ENCODE results near the gene ATP8A2. TPM values are rescaled to one million over a fixed set of nuclear protein-coding genes. Genes with fewer than 3 reads are reported as not detected.

ATP8A2 gene
- total and polyA plus RNA-seq, 9 of the 15 experiments (the other 6 are each of a cell fraction or from before 2014, with no cell fraction given): under 0.01 to 0.33 (median 0.06) TPM; not detected in 4

DNA sequence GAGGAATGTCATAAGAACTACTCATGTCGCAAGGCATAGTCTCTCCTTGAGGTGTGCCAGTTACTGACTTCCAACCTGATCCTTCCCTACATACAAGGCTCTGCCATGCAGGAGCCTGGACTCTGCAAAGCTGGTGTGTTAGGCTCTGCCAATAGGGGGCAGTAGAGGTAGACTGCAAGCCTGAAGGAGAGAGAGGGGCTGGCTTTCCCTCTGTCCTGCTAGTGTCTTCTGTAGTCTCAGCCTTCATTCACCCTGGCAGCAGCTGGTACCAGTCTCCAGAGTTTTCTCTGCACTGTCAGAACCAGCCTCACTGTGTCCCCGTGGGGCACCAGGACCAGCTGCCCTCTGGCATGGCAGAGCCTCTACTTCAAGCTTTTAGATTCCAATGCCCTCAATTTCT, 665.5 kb downstream of the ATP8A2 start:
- no peak overlapping the region for H3K4me2 ChIP-seq (ENCODE audit: insufficient read depth, low read length)
- DNase-seq (ENCODE audit: extremely low read depth in 1 of 4, low spot score in 3 of 4): peak; percentile 35 to 43 (median 40)
- ATAC-seq: peak; percentile 86
- ChIA-PET POLR2A (interaction anchor here (0.8 kb wide), 1 partner anchor 30 kb away, joined by 3 read pairs; no protein-coding TSS in a partner anchor), CTCF (ENCODE audit: low intra/inter-chr PET ratio) (no interaction called here)
- H3K9me3 ChIP-seq (replicated peaks; ENCODE audit: control insufficient read depth, insufficient read depth, low read depth, low read length): no peaks in the 10 kb centered on the region
- H3K9me1 ChIP-seq (ENCODE audit: control insufficient read depth, insufficient read depth, low read length): no peaks in the 10 kb centered on the region
- WGBS (ENCODE audit: insufficient coverage, low coverage, missing lambda C conversion rate): 0% methylated on average over 2 of the region's 2 CpGs
- no peaks in the 10 kb centered on the region for H3K4me1 ChIP-seq (replicated peaks in 1 of 2; ENCODE audit: control insufficient read depth in 2 of 2, insufficient read depth in 2 of 2, low read length in 2 of 2)
- no peaks in the 10 kb centered on the region for H3K27me3 ChIP-seq (ENCODE audit: control insufficient read depth in 2 of 2, insufficient read depth in 2 of 2, low read length in 2 of 2)
- H2AFZ ChIP-seq (ENCODE audit: low read depth, low read length): no peak overlapping the region
- intact Hi-C loops (cut with micrococcal nuclease) (no loop called here), in situ Hi-C loops (cut with MboI) (no loop called here)
- H3K36me3 ChIP-seq (ENCODE audit: control insufficient read depth, insufficient read depth, low read length): no peaks in the 10 kb centered on the region
- TF ChIP-seq RAD21 (CRISPR knock-in tag; conservative IDR thresholded peaks at IDR 0.05 in 1 of 2, IDR thresholded peaks at IDR 0.05 in 1 of 2) (peak in 1 of 2 experiments; percentile 26; a peak in 2 of 4 replicates), RNF2 (IDR thresholded peaks at IDR 0.05) (no peak), ILF3 (IDR thresholded peaks at IDR 0.05; ENCODE audit: borderline replicate concordance) (no peak)
- TF ChIP-seq, protein P1, sequence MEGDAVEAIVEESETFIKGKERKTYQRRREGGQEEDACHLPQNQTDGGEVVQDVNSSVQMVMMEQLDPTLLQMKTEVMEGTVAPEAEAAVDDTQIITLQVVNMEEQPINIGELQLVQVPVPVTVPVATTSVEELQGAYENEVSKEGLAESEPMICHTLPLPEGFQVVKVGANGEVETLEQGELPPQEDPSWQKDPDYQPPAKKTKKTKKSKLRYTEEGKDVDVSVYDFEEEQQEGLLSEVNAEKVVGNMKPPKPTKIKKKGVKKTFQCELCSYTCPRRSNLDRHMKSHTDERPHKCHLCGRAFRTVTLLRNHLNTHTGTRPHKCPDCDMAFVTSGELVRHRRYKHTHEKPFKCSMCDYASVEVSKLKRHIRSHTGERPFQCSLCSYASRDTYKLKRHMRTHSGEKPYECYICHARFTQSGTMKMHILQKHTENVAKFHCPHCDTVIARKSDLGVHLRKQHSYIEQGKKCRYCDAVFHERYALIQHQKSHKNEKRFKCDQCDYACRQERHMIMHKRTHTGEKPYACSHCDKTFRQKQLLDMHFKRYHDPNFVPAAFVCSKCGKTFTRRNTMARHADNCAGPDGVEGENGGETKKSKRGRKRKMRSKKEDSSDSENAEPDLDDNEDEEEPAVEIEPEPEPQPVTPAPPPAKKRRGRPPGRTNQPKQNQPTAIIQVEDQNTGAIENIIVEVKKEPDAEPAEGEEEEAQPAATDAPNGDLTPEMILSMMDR (IDR thresholded peaks at IDR 0.05 in 2 of 3, conservative IDR thresholded peaks at IDR 0.05 in 1 of 3; ENCODE audit: insufficient read depth in 2 of 3, low read depth in 1 of 3, low read length in 3 of 3): peak; percentile 50 to 67 (median 54)
- no peak overlapping the region for H3K27ac ChIP-seq (ENCODE audit: extremely low read depth, low read depth, low read length)
- H3K79me2 ChIP-seq (ENCODE audit: control insufficient read depth, insufficient read depth, low read length): no peaks in the 10 kb centered on the region
- BruUV-seq (replicated peaks): no TSS peak
- no peaks in the 10 kb centered on the region for H4K20me1 ChIP-seq (replicated peaks; ENCODE audit: control insufficient read depth, insufficient read depth, low read length)
- peak; percentile 49 for FAIRE-seq
- no peak overlapping the region for H3K4me3 ChIP-seq
- H3K9ac ChIP-seq (ENCODE audit: insufficient read depth in 1 of 2, low read depth in 2 of 2, low read length in 2 of 2): no peak overlapping the region

Measured in K562 (cell line).